GM19395 (cell line): ENCODE data around the gene GNG5.
A peak's percentile ranks its signal among the peaks of the same experiment; 100 is the strongest.
"Not testable (repeated sequence)": the region's sequence is repeated elsewhere in the genome, so short reads cannot be mapped to it uniquely, and the experiment has no call there.

Experiments used
- ATAC-seq: cut with Tn5 transposase; IDR thresholded peaks from one replicate; pipeline ENCODE4 v1.9.1; 2021; ENCODE audit warnings: mild to moderate bottlenecking, moderate library complexity; ENCODE audit not compliant: unreplicated experiment

The GNG5 gene

GRCh38 chr1:84489766-84490165 is 16.6 kb downstream of the GNG5 start:
- no peak for ATAC-seq

- ATAC-seq = no peak
These were observed 18.3 kb downstream of the GNG5 start for GRCh38 chr1:84488107-84488506.

GRCh38 chr1:84481317-84481716 is 25.1 kb downstream of the GNG5 start:
- no peak for ATAC-seq

- no peak for ATAC-seq
These were observed 25.7 kb downstream of the GNG5 start for GRCh38 chr1:84480650-84481049.

GRCh38 chr1:84479998-84480397 is 26.4 kb downstream of the GNG5 start:
- peak; percentile 17 for ATAC-seq

- ATAC-seq = peak; percentile 98
These were observed 27.2 kb downstream of the GNG5 start, which contains the start of gene RPF1 for GRCh38 chr1:84478876-84479868. TSS of gene RPF1 (plus strand) at chr1:84479266. CDS start at chr1:84479282, 16 bp downstream.

- ATAC-seq = no peak
These were observed 30.2 kb downstream of the GNG5 start for GRCh38 chr1:84476225-84476624.

- ATAC-seq = no peak
These were observed 39.1 kb downstream of the GNG5 start for GRCh38 chr1:84467298-84467697.

- no peak for ATAC-seq
These were observed 44.3 kb downstream of the GNG5 start for GRCh38 chr1:84462118-84462517.

GRCh38 chr1:84452436-84452835 is 53.9 kb downstream of the GNG5 start:
- no peak for ATAC-seq

GRCh38 chr1:84450910-84451309 is 55.5 kb downstream of the GNG5 start:
- no peak for ATAC-seq

GRCh38 chr1:84448704-84449103 is 57.7 kb downstream of the GNG5 start:
- ATAC-seq = not testable (repeated sequence)
